Kidney epithelial cell (primary cell): ENCODE measurements around the gene ADGRL4. TPM values are rescaled to one million over a fixed set of nuclear protein-coding genes. Genes with fewer than 3 reads are reported as not detected.

Source experiments
- DNase-seq: peaks from one replicate; pipeline ENCODE4 v3.0.0-alpha.2; 2010; ENCODE audit warnings: low read depth
- H3K27me3 ChIP-seq: 2 replicates; pipeline ENCODE4 v1.6.0; 2011; ENCODE audit warnings: low read length; ENCODE audit not compliant: control insufficient read depth, insufficient read depth
- H3K36me3 ChIP-seq: 2 replicates; pipeline ENCODE4 v1.5.1; 2011; ENCODE audit warnings: low read length; ENCODE audit not compliant: control insufficient read depth, insufficient read depth
- H3K4me3 ChIP-seq: 2 replicates; pipeline ENCODE4 v1.5.1; 2011; ENCODE audit warnings: low read depth, mild to moderate bottlenecking, control low read depth, low read length
- total RNA-seq: library from RNA; depleted of rRNA; stranded (reverse); fragments of >200 nt; gene quantifications from 2 replicates; pipeline ENCODE4 v1.2.3, GENCODE V29; 2015
- TF ChIP-seq, protein P1 (sequence below): IDR thresholded peaks from 2 replicates; pipeline ENCODE4 v1.5.1; 2011; ENCODE audit warnings: mild to moderate bottlenecking, moderate library complexity, low read length, control low read depth, inconsistent platforms; ENCODE audit not compliant: insufficient read depth, poor library complexity, severe bottlenecking

ADGRL4 gene
- total RNA-seq, 1 donor from 2014 or later, result 21.8 TPM

DNA sequence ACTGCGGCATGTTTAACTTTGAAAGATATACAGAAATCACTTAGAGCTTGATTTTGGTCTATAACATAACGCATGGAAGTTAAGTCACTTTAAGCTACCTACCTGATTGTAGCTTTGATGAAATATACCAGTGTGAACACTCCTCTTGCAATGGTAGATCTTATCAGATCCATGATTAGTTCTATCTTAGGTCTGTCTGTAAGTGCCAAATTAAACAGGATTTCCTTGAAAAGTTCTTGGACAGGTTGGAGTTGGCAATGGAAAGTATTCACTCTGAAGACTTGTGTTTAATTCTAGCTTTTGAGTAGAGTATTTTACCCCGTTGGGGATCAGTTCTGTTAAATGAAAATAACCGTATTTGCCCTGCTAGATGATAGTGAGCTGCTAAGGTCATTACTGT is 4.1 kb upstream of the ADGRL4 start:
- DNase-seq, result no peak

DNA sequence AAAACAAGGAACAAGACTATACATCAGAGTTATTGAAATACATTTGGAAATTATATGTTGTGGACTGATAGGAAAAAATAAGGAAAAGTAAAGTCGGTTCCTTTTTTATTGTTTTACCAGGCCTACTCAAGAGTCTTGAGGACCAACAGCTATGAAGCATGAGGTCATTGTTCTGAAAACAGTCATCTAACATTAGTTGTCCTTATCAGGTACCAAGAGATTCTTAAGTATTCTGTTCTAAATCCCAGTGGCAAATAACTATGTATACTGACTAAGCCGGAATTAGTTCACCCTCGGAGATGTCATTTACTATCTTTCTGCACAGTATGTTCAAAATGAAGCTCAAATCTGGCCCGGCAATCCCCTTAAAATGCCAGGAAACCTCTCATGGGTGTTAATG is 585 bp downstream of the ADGRL4 start:
- TF ChIP-seq, protein P1, sequence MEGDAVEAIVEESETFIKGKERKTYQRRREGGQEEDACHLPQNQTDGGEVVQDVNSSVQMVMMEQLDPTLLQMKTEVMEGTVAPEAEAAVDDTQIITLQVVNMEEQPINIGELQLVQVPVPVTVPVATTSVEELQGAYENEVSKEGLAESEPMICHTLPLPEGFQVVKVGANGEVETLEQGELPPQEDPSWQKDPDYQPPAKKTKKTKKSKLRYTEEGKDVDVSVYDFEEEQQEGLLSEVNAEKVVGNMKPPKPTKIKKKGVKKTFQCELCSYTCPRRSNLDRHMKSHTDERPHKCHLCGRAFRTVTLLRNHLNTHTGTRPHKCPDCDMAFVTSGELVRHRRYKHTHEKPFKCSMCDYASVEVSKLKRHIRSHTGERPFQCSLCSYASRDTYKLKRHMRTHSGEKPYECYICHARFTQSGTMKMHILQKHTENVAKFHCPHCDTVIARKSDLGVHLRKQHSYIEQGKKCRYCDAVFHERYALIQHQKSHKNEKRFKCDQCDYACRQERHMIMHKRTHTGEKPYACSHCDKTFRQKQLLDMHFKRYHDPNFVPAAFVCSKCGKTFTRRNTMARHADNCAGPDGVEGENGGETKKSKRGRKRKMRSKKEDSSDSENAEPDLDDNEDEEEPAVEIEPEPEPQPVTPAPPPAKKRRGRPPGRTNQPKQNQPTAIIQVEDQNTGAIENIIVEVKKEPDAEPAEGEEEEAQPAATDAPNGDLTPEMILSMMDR, result no peak
- peak overlapping the region; percentile 74 for H3K4me3 ChIP-seq
- no peaks in the 10 kb centered on the region for H3K27me3 ChIP-seq
- no peak for DNase-seq
- H3K36me3 ChIP-seq, result no peaks in the 10 kb centered on the region

More for the DNA sequence above, 4.1 kb upstream of the ADGRL4 start:
- TF ChIP-seq, protein P1, result no peak
- H3K27me3 ChIP-seq, result no peaks in the 10 kb centered on the region
- H3K36me3 ChIP-seq, result no peaks in the 10 kb centered on the region
- H3K4me3 ChIP-seq, result no peak overlapping the region

DNA sequence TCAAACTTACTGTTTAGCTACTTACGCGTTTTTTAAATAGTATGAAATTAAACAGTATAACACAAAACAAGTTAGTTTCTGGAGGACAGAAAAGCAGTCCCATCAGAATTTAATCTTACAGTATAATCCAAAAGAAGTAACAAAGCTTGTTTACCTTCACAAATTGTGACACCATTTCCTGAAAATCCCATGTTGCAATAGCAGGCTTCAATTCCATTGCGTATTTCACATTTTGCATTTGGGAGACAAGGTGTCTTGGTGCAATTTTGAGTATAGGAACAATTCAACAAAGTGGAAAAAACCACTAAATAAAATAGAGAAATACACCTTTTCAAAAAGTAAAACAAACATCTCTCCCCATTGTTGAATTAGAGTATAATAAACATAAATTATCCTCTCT is 1.6 kb downstream of the ADGRL4 start:
- TF ChIP-seq, protein P1, result no peak
- H3K4me3 ChIP-seq, result peak overlapping the region; percentile 0
- DNase-seq, result no peak
- no peaks in the 10 kb centered on the region for H3K36me3 ChIP-seq
- H3K27me3 ChIP-seq, result no peaks in the 10 kb centered on the region

DNA sequence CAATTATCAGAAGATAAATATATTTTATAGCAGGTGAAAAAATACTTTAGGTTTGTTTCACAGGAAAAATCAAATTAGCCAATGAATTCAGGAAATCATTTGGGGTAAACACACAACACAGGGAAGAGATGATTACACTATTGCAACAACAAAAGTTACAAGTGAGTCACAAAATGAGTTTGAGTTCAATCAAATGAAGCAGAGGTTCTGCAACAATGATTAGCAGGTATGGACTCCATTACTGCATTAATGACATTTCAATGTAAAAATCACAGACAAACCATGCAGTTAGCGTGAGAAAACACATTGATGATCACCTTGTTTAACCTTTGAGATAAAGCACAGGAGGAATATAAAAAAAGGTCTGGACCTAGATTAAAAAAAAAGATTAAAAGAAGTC is 9.7 kb downstream of the ADGRL4 start:
- no peak for DNase-seq
- no peak overlapping the region for H3K4me3 ChIP-seq
- H3K27me3 ChIP-seq, result no peaks in the 10 kb centered on the region
- no peaks in the 10 kb centered on the region for H3K36me3 ChIP-seq
- TF ChIP-seq, protein P1, result no peak

DNA sequence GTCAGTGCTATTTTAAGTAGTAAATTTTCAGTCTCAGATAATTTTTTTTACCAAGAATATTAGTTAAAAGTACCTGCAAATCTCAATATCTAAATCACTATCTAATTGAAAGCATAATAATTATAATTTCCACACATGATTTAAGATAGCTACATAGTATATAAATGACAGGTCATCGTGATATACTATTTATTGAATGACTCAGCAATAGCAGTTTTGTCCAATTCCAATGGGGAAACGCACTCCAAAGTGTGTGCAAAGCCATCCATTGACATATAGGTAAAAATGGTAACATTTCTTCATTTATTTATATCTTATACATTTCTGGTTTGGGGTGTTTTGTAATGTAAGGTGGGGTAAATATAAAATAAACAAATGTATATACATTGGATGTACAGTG is 19.5 kb downstream of the ADGRL4 start:
- DNase-seq, result no peak
- no peaks in the 10 kb centered on the region for H3K27me3 ChIP-seq
- TF ChIP-seq, protein P1, result no peak
- no peak overlapping the region for H3K4me3 ChIP-seq
- no peaks in the 10 kb centered on the region for H3K36me3 ChIP-seq

DNA sequence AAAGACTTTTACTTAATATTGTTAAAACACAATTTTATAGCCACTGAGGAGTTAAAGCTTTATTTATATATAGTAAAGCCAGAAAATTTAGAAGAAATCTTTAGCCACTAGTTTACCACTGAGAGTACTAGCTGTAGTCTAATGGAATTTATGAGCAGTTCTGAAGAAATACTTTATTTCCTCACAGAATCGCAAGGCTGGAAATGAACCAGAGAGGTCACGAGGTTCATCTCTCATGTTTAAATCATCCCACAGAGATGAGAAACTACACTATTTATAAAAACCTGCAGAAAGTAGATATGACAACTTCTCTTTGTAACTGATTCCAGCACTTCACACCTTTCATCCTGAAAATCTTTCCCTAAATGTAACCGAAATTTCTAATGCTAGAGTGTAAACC is 26.0 kb downstream of the ADGRL4 start:
- no peak for DNase-seq
- Histone ChIP-seq H3K27me3 (no peaks in the 10 kb centered on the region), H3K4me3 (no peak overlapping the region), H3K36me3 (no peaks in the 10 kb centered on the region)
- TF ChIP-seq, protein P1, result no peak
